ENCODE results near the gene GRB2. TPM values are rescaled to one million over a fixed set of nuclear protein-coding genes. Genes with fewer than 3 reads are reported as not detected.

The GRB2 gene
- total and polyA plus RNA-seq, 2 of the 8 experiments (the other 6 are each of a cell fraction or from before 2014, with no cell fraction given): 44.2 to 101 TPM

GRCh38 chr17:75406222-75406615 lies 741 bp upstream of the GRB2 start:
- Histone ChIP-seq H3K14ac (ENCODE audit: insufficient read length) (no peak overlapping the region), H4K8ac (ENCODE audit: extremely low read depth, insufficient read depth, low read length) (no peak overlapping the region), H3K27ac (ENCODE audit: low read depth, low read length) (no peak overlapping the region), H2BK15ac (ENCODE audit: low read length) (peak overlapping the region; percentile 34; the same call in 1 of the 2 replicates), H3K4me1 (replicated peaks in 1 of 4; ENCODE audit: control insufficient read depth in 3 of 4, insufficient read depth in 4 of 4, low read length in 3 of 4) (no peaks in the 10 kb centered on the region), H2BK20ac (ENCODE audit: low read length) (no peak overlapping the region), H3K23me2 (ENCODE audit: low read depth, low read length) (peaks cover 6% of the 10 kb centered on the region; the same call in 1 of the 2 replicates), H3K27me3 (replicated peaks in 1 of 4; ENCODE audit: control insufficient read depth in 3 of 4, extremely low read depth in 1 of 4, insufficient read depth in 3 of 4, low read length in 3 of 4) (no peaks in the 10 kb centered on the region), H2BK12ac (ENCODE audit: low read depth, low read length) (0 out of 2 replicates have a peak overlapping the region, but pooled peaks have one; percentile 32), H3K36me3 (ENCODE audit: control insufficient read depth in 2 of 4, insufficient read depth in 4 of 4, low read length in 3 of 4) (no peaks in the 10 kb centered on the region), H3K56ac (replicated peaks; ENCODE audit: insufficient read length, low read depth, low read length) (no peak overlapping the region), H3K4me2 (ENCODE audit: insufficient read depth in 1 of 2, low read depth in 2 of 2, low read length in 2 of 2) (peak overlapping the region; percentile 61 to 75), H2AK5ac (ENCODE audit: low read depth, low read length) (no peak overlapping the region), H3K4me3 (ENCODE audit: extremely low read depth in 1 of 4, insufficient read depth in 2 of 4, low read depth in 3 of 4, low read length in 4 of 4) (peak overlapping the region in 1 of 4 experiments; percentile 93; a peak in 4 of 8 replicates), H3K23ac (ENCODE audit: insufficient read length) (no peak overlapping the region), H3K9me3 (ENCODE audit: insufficient read depth in 2 of 2, low read depth in 1 of 2, low read length in 1 of 2) (no peaks in the 10 kb centered on the region), H2BK5ac (ENCODE audit: low read depth, low read length) (no peak overlapping the region), H4K20me1 (replicated peaks in 1 of 2; ENCODE audit: control insufficient read depth in 1 of 2, insufficient read depth in 2 of 2, low read length in 2 of 2) (peaks cover 3% of the 10 kb centered on the region in 2 experiments), H4K91ac (replicated peaks; ENCODE audit: insufficient read length, low read length) (no peak overlapping the region), H2BK120ac (replicated peaks; ENCODE audit: low read depth, low read length) (no peak overlapping the region), H3K4ac (replicated peaks; ENCODE audit: insufficient read length, low read depth, low read length) (no peak overlapping the region), H4K5ac (ENCODE audit: insufficient read length, low read depth, low read length) (no peak overlapping the region), H3K79me2 (ENCODE audit: control insufficient read depth in 1 of 2, insufficient read depth in 2 of 2, low read length in 2 of 2) (peaks cover 18 to 40% of the 10 kb centered on the region in 2 experiments), H3K9ac (replicated peaks in 1 of 4; ENCODE audit: extremely low read depth in 1 of 4, low read depth in 3 of 4, low read length in 3 of 4) (no peak overlapping the region), H3K79me1 (ENCODE audit: low read depth, low read length) (no peaks in the 10 kb centered on the region), H2AFZ (ENCODE audit: low read length) (peak overlapping the region; percentile 46), H3K18ac (ENCODE audit: extremely low read depth, low read length) (no peak overlapping the region)
- WGBS, 2 experiments (ENCODE audit: extremely low coverage in 1 of 2, insufficient coverage in 1 of 2, insufficient read length in 1 of 2, insufficient replicate concordance in 2 of 2, low coverage in 1 of 2, low lambda C conversion rate in 2 of 2, missing lambda C conversion rate in 1 of 2): 70% methylated on average over 9 of the region's 9 CpGs; no CpG with 5 or more reads in 1 of the 2 experiments
- ChIA-PET POLR2A (ENCODE audit: partially characterized antibody) (interaction anchor here (0.6 to 2.7 kb wide), 6 partner anchors 11 to 394 kb away, joined by 3 to 14 read pairs (median 4); partner anchors contain the start of genes MIF4GD and MRPL58), CTCF (ENCODE audit: partially characterized antibody) (interaction anchor here (0.9 to 3.0 kb wide), 7 partner anchors 20 to 166 kb away, joined by 3 to 11 read pairs (median 7); partner anchors contain the start of gene MIF4GD)
- DNase-seq (ENCODE audit: low read depth in 1 of 2, low spot score in 2 of 2) (no peak), FAIRE-seq (no peak)
- TF ChIP-seq CBX8 (IDR thresholded peaks at IDR 0.05; ENCODE audit: borderline replicate concordance, low read depth, low read length) (no peak), SUZ12 (IDR thresholded peaks at IDR 0.05; ENCODE audit: low read length) (no peak), NRF1 (IDR thresholded peaks at IDR 0.05; ENCODE audit: low read depth, low read length) (no peak), SIRT6 (IDR thresholded peaks at IDR 0.05; ENCODE audit: low read length) (no peak), SRF (IDR thresholded peaks at IDR 0.05; ENCODE audit: low read depth, low read length) (no peak), SAP30 (IDR thresholded peaks at IDR 0.05; ENCODE audit: insufficient read depth, insufficient replicate concordance, low read length) (no peak), PHF8 (conservative IDR thresholded peaks at IDR 0.05; ENCODE audit: low read depth, low read length) (no peak), TAF1 (IDR thresholded peaks at IDR 0.05; ENCODE audit: low read depth, low read length) (no peak), RNF2 (IDR thresholded peaks at IDR 0.05; ENCODE audit: borderline replicate concordance, low read depth, low read length, missing control alignments, poor library complexity, severe bottlenecking) (no peak), YY1 (IDR thresholded peaks at IDR 0.05; ENCODE audit: low read depth, low read length) (no peak), ASH2L (IDR thresholded peaks at IDR 0.05; ENCODE audit: low read length) (no peak), E2F6 (IDR thresholded peaks at IDR 0.05) (no peak)

All from H1 (cell line).